Pancreas (tissue), 10 donors: ENCODE measurements around the gene ANTXR2. TPM values are rescaled to one million over a fixed set of nuclear protein-coding genes. Genes with fewer than 3 reads are reported as not detected.

Experiments
- ATAC-seq, 4 donors: fragments of 200-7000 bp; cut with Tn5 transposase; one replicate each; pipeline versions ENCODE4 v1.8.0 to v1.9.1; 2020; ENCODE audit warnings: mild to moderate bottlenecking in 4 of 4, moderate library complexity in 4 of 4
- DNase-seq, 6 donors: peaks; one replicate each; pipeline ENCODE4 v3.0.0-alpha.2; 2020
- FAIRE-seq: peaks from 2 replicates; lab custom pipeline; 2012; peaks lifted over from hg19 to GRCh38; lab: Jason Lieb, UNC
- H3K27ac ChIP-seq, 4 donors: fragments of 200-600 bp; sonication (generic); 1 replicate in 3 of 4; 2 replicates in 1 of 4; pipeline versions ENCODE4 v1.5.0 to v1.8.0; 2020
- H3K27me3 ChIP-seq, 4 donors: fragments of 200-600 bp; one replicate each; pipeline ENCODE4 v1.8.0; 2021
- H3K36me3 ChIP-seq, 3 donors: fragments of 200-600 bp; sonication (generic) in 1 of 3; one replicate each; pipeline versions ENCODE4 v1.5.0 to v1.8.0; 2020 to 2021
- H3K4me1 ChIP-seq, 3 donors: fragments of 200-600 bp; one replicate each; pipeline ENCODE4 v1.8.0; 2021
- H3K4me3 ChIP-seq, 4 donors: fragments of 200-600 bp; sonication (generic) in 2 of 4; one replicate each; pipeline versions ENCODE4 v1.5.0 to v1.8.0; 2020 to 2021
- H3K9me3 ChIP-seq, 4 donors: fragments of 200-600 bp; one replicate each; pipeline ENCODE4 v1.8.0; 2021
- WGBS, 2 donors: extraction: QIAGEN DNeasy Blood & Tissue Kit; methylation state at CpG; one replicate each; pipeline ENCODE4 v1.1.7; 2013; 5-methylcytosine and 5-hydroxymethylcytosine counted together
- intact Hi-C, 3 donors: fragments of 100-400 bp; cut with DNase I; formaldehyde crosslinking; loops; one replicate each; pipeline versions ENCODE4 v1.11.1 to v1.14.2; 2022
- polyA plus RNA-seq, 2 donors: library from polyadenylated mRNA; stranded (reverse); fragments of 200-250 nt; gene quantifications; one replicate each; pipeline ENCODE4 v1.2.3, GENCODE V29; 2013
- total RNA-seq, 6 donors: library from RNA; stranded (reverse); fragmentation: NEBNext Ultra II Directional in 4 of 6; extraction: Animal tissue kit (Norgen Biotek cat#: 25700) in 4 of 6; gene quantifications; one replicate each; pipeline versions ENCODE4 v1.2.1 to v1.2.4, GENCODE V29; 2021 to 2023
- TF ChIP-seq, protein P1 (sequence below), 4 donors: fragments of 200-600 bp; sonication (generic) in 3 of 4; IDR thresholded peaks; one replicate each; pipeline versions ENCODE4 v1.5.0 to v1.8.0; 2021; ENCODE audit warnings: antibody characterized with exemption in 4 of 4
- donor health status: healthy with polysubstance abuse.
- donor health status: DM: no; HTN: no; CAD: no; lungs with moderate emphysema.
- donor health status: DM: no; HTN: no; CAD: no.
- donor health status: control.
- donor health status: control.
- donor health status: Bipolar disorder and iron deficiency.
- donor health status: DM: yes; HTN: yes; CAD: no.
- donor health status: DM: no; HTN: no; CAD: no.
- donor health status: DM: no; HTN: no; CAD: no.
- donor health status: DM: yes; HTN: yes; CAD: no.

The ANTXR2 gene
- total and polyA plus RNA-seq, 8 donors = 1.4 to 22.4 (median 4.6) TPM

DNA sequence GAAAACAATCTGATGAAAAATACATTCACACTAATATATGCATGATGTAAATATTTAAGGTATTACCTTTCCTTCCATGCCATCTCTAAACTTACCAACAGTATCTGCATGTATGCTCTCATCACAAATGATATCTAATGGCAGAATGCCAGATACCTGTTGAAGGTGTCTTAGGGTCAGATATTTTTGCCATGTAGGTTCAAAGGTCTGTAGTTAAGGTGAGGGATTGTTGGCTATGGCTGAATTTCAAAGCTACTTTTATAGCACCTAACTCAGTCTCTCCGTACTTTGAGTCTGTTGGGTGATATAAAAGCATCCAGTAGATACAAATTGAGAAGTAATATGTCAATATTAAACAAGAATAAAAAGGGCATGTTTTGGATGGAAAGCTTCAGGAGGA lies 19.8 kb upstream of the ANTXR2 start:
- H3K36me3 ChIP-seq = no peaks in the 10 kb centered on the region
- DNase-seq (no peak), ATAC-seq (no peak), FAIRE-seq (no peak)
- H3K27ac ChIP-seq = no peak overlapping the region
- intact Hi-C loops = no loop called here
- WGBS, 2 donors = 63 to 67% methylated on average over 1 of the region's 1 CpG
- no peaks in the 10 kb centered on the region for H3K9me3 ChIP-seq
- no peak overlapping the region for H3K4me3 ChIP-seq
- H3K27me3 ChIP-seq = no peaks in the 10 kb centered on the region
- TF ChIP-seq, protein P1, sequence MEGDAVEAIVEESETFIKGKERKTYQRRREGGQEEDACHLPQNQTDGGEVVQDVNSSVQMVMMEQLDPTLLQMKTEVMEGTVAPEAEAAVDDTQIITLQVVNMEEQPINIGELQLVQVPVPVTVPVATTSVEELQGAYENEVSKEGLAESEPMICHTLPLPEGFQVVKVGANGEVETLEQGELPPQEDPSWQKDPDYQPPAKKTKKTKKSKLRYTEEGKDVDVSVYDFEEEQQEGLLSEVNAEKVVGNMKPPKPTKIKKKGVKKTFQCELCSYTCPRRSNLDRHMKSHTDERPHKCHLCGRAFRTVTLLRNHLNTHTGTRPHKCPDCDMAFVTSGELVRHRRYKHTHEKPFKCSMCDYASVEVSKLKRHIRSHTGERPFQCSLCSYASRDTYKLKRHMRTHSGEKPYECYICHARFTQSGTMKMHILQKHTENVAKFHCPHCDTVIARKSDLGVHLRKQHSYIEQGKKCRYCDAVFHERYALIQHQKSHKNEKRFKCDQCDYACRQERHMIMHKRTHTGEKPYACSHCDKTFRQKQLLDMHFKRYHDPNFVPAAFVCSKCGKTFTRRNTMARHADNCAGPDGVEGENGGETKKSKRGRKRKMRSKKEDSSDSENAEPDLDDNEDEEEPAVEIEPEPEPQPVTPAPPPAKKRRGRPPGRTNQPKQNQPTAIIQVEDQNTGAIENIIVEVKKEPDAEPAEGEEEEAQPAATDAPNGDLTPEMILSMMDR (IDR thresholded peaks at IDR 0.05) = no peak
- no peaks in the 10 kb centered on the region for H3K4me1 ChIP-seq

- DNase-seq = no peak
Observed at GRCh38 chr4:80092088-80092487, 19.1 kb upstream of the ANTXR2 start.

DNA sequence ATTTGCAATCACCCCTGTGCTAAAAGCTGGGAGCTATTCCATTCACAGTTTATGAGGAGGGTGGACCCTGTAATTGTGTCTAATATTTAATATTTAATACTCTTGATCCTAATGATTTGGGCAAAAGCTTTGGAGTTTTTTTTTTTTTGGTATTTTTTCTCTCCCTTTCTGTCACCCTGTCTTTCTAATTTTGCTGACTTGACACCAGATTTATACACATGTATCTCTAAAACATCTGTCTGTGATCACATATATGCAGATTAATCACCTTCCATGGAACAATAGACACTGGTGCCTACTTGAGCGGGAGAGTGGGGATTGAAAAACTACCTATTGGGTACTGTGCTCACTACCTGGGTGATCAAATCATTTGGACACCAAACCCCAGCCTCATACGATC lies 18.7 kb upstream of the ANTXR2 start:
- Histone ChIP-seq H3K4me1 (no peaks in the 10 kb centered on the region), H3K36me3 (no peaks in the 10 kb centered on the region), H3K4me3 (no peak overlapping the region), H3K9me3 (no peaks in the 10 kb centered on the region), H3K27ac (no peak overlapping the region), H3K27me3 (no peaks in the 10 kb centered on the region)
- intact Hi-C loops = no loop called here
- WGBS, 2 donors = 80% methylated on average over 2 of the region's 2 CpGs
- TF ChIP-seq, protein P1 (IDR thresholded peaks at IDR 0.05) = no peak
- ATAC-seq = no peak
- DNase-seq = no peak
- no peak for FAIRE-seq

More at GRCh38 chr4:80092088-80092487, 19.1 kb upstream of the ANTXR2 start:
- TF ChIP-seq, protein P1 (IDR thresholded peaks at IDR 0.05) = no peak
- Histone ChIP-seq H3K4me1 (no peaks in the 10 kb centered on the region), H3K27ac (no peak overlapping the region), H3K9me3 (no peaks in the 10 kb centered on the region), H3K36me3 (no peaks in the 10 kb centered on the region), H3K4me3 (no peak overlapping the region), H3K27me3 (no peaks in the 10 kb centered on the region)
- ATAC-seq (no peak), FAIRE-seq (no peak)
- 63 to 73% methylated on average over 2 of the region's 2 CpGs for WGBS, 2 donors
- intact Hi-C loops = no loop called here

- 57 to 66% methylated on average over 3 of the region's 3 CpGs for WGBS, 2 donors
- TF ChIP-seq, protein P1 (IDR thresholded peaks at IDR 0.05) = no peak
- Histone ChIP-seq H3K4me1 (no peaks in the 10 kb centered on the region), H3K36me3 (no peaks in the 10 kb centered on the region), H3K4me3 (no peak overlapping the region), H3K27ac (no peak overlapping the region), H3K27me3 (no peaks in the 10 kb centered on the region), H3K9me3 (no peaks in the 10 kb centered on the region)
- intact Hi-C loops = no loop called here
- FAIRE-seq (no peak), DNase-seq (no peak), ATAC-seq (no peak)
Observed at GRCh38 chr4:80091184-80091583, 18.2 kb upstream of the ANTXR2 start.

DNA sequence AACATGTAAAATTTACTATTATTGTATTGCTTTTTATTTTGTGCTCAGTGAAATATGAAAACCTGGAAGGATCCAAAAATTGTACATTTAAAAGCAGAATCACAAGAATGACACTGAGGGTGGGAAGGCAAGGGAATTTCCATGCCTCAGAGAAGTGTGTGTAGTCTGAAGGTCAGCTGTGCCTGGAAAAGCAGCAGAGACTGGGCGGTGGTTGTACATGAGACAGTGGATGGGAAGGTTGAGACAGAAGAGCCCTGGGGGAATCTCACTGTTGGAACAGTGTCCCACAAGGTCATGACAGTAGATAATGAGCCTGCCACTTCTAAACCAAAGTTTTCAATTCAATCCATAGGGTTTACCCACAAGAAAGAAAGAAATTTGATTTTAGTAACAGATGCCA lies 17.1 kb upstream of the ANTXR2 start:
- DNase-seq (no peak), FAIRE-seq (no peak), ATAC-seq (no peak)
- no peak overlapping the region for H3K4me3 ChIP-seq
- no peaks in the 10 kb centered on the region for H3K4me1 ChIP-seq
- 86 to 96% methylated on average over 1 of the region's 1 CpG for WGBS, 2 donors
- H3K36me3 ChIP-seq = no peaks in the 10 kb centered on the region
- no peaks in the 10 kb centered on the region for H3K9me3 ChIP-seq
- TF ChIP-seq, protein P1 (IDR thresholded peaks at IDR 0.05) = no peak
- intact Hi-C loops = no loop called here
- no peaks in the 10 kb centered on the region for H3K27me3 ChIP-seq
- no peak overlapping the region for H3K27ac ChIP-seq
